ENCODE data around the gene SSTR5. TPM values are rescaled to one million over a fixed set of nuclear protein-coding genes. Genes with fewer than 3 reads are reported as not detected.

SSTR5 gene
- polyA plus RNA-seq, 3 donors: 0.15 TPM; not detected in 2

- H3K27ac ChIP-seq (ENCODE audit: low read depth, low read length): no peak overlapping the region
- 62 to 67% (median 65%) methylated on average over 13 to 15 of the region's 15 CpGs for WGBS, 3 donors
Observed at GRCh38 chr16:1067629-1068028, 4.9 kb upstream of the SSTR5 start.

- 55 to 76% (median 76%) methylated on average over 18 of the region's 18 CpGs for WGBS, 3 donors
- H3K27ac ChIP-seq (ENCODE audit: low read depth, low read length): no peak overlapping the region
Observed at GRCh38 chr16:1068451-1068850, 4.1 kb upstream of the SSTR5 start.

GRCh38 chr16:1069154-1069553, 3.4 kb upstream of the SSTR5 start:
- H3K27ac ChIP-seq (ENCODE audit: low read depth, low read length): no peak overlapping the region
- WGBS, 3 donors: 87 to 93% (median 90%) methylated on average over 5 to 7 of the region's 7 CpGs

- no peak overlapping the region for H3K27ac ChIP-seq (ENCODE audit: low read depth, low read length)
- WGBS, 3 donors: 18 to 23% (median 22%) methylated on average over 32 of the region's 32 CpGs
Observed at GRCh38 chr16:1070084-1070863, 2.3 kb upstream of the SSTR5 start.

- 31 to 41% (median 34%) methylated on average over 15 to 16 of the region's 16 CpGs for WGBS, 3 donors
- H3K27ac ChIP-seq (ENCODE audit: low read depth, low read length): no peak overlapping the region
Observed at GRCh38 chr16:1070864-1071408, 1.6 kb upstream of the SSTR5 start.

- no peak overlapping the region for H3K27ac ChIP-seq (ENCODE audit: low read depth, low read length)
- WGBS, 3 donors: 6 to 15% (median 9%) methylated on average over 30 of the region's 30 CpGs
Observed at GRCh38 chr16:1071561-1072225, 854 bp upstream of the SSTR5 start.

GRCh38 chr16:1073262-1073558, 663 bp downstream of the SSTR5 start:
- no peak overlapping the region for H3K27ac ChIP-seq (ENCODE audit: low read depth, low read length)
- 64 to 76% (median 65%) methylated on average over 10 to 13 of the region's 13 CpGs for WGBS, 3 donors

GRCh38 chr16:1073566-1074378, 1.2 kb downstream of the SSTR5 start:
- WGBS, 3 donors: 59 to 65% (median 59%) methylated on average over 30 of the region's 30 CpGs
- no peak overlapping the region for H3K27ac ChIP-seq (ENCODE audit: low read depth, low read length)

GRCh38 chr16:1074379-1074649, 1.8 kb downstream of the SSTR5 start:
- no peak overlapping the region for H3K27ac ChIP-seq (ENCODE audit: low read depth, low read length)
- WGBS, 3 donors: 61 to 71% (median 64%) methylated on average over 11 of the region's 11 CpGs

GRCh38 chr16:1075546-1075945, 3.0 kb downstream of the SSTR5 start:
- H3K27ac ChIP-seq (ENCODE audit: low read depth, low read length): no peak overlapping the region
- WGBS, 3 donors: 67 to 88% (median 80%) methylated on average over 9 to 13 of the region's 13 CpGs

GRCh38 chr16:1076801-1077576, 4.4 kb downstream of the SSTR5 start:
- H3K27ac ChIP-seq (ENCODE audit: low read depth, low read length): no peak overlapping the region
- WGBS, 3 donors: 30 to 45% (median 31%) methylated on average over 15 to 16 of the region's 16 CpGs

- H3K27ac ChIP-seq (ENCODE audit: low read depth, low read length): no peak overlapping the region
- 41 to 72% (median 70%) methylated on average over 34 to 36 of the region's 36 CpGs for WGBS, 3 donors
Observed at GRCh38 chr16:1077877-1078578, 5.5 kb downstream of the SSTR5 start.

- no peak overlapping the region for H3K27ac ChIP-seq (ENCODE audit: low read depth, low read length)
- WGBS, 3 donors: 14 to 47% (median 42%) methylated on average over 27 to 28 of the region's 28 CpGs
Observed at GRCh38 chr16:1078579-1079021, 6.1 kb downstream of the SSTR5 start.

GRCh38 chr16:1079341-1079740, 6.8 kb downstream of the SSTR5 start:
- WGBS, 3 donors: 93 to 97% (median 96%) methylated on average over 43 of the region's 43 CpGs
- no peak overlapping the region for H3K27ac ChIP-seq (ENCODE audit: low read depth, low read length)

- 81 to 87% (median 82%) methylated on average over 41 to 45 of the region's 45 CpGs for WGBS, 3 donors
- H3K27ac ChIP-seq (ENCODE audit: low read depth, low read length): no peak overlapping the region
Observed at GRCh38 chr16:1079786-1080525, 7.4 kb downstream of the SSTR5 start.

- 34 to 42% (median 38%) methylated on average over 41 to 42 of the region's 42 CpGs for WGBS, 3 donors
- H3K27ac ChIP-seq (ENCODE audit: low read depth, low read length): no peak overlapping the region
Observed at GRCh38 chr16:1080801-1081733, 8.5 kb downstream of the SSTR5 start.

All from adipose tissue (tissue), 3 donors.